HepG2 (cell line): ENCODE results near the gene SLC35F1. TPM values are rescaled to one million over a fixed set of nuclear protein-coding genes. Genes with fewer than 3 reads are reported as not detected.

ENCODE experiments used
- ATAC-seq: fragments of 200-7000 bp; cut with Tn5 transposase; 3 replicates; pipeline ENCODE4 v1.9.1; 2020; ENCODE audit warnings: mild to moderate bottlenecking, moderate library complexity
- BruUV-seq: library from RNA; stranded (reverse); fragments of 400-500 nt; replicated peaks from 2 replicates; lab custom pipeline; 2021; lab: Mats Ljungman, UMichigan
- CTCF ChIA-PET: fragments of 300-600 bp; formaldehyde crosslinking; extraction: SDS; loops from one replicate; lab custom pipeline; 2021; ENCODE audit warnings: low total read pairs, inconsistent platforms, low intra/inter-chr PET ratio; lab: Yijun Ruan, JAX
- POLR2A ChIA-PET: fragments of 350-600 bp; sonication (Branson Sonifier 250); formaldehyde crosslinking; loops from one replicate; lab custom pipeline; 2020; ENCODE audit warnings: antibody characterized with exemption, inconsistent platforms; lab: Yijun Ruan, JAX
- DNase-seq: peaks from one replicate; pipeline ENCODE4 v3.0.0-alpha.2; 2015; ENCODE audit warnings: low spot score
- FAIRE-seq: peaks from 3 replicates; lab custom pipeline; 2011; peaks lifted over from hg19 to GRCh38; lab: Jason Lieb, UNC
- H2AFZ ChIP-seq: one replicate; pipeline ENCODE4 v1.6.1; 2011; ENCODE audit warnings: low read length, inconsistent platforms
- H3K27ac ChIP-seq: fragments of 300-600 bp; 3 replicates; pipeline ENCODE4 v1.8.0; 2011; ENCODE audit warnings: mixed run types, mild to moderate bottlenecking, mixed read lengths, low read length, inconsistent platforms; ENCODE audit not compliant: insufficient read depth; ENCODE audit errors: extremely low read length
- H3K27me3 ChIP-seq, 2 experiments: fragments of 200-600 bp in 1 of 2; 2 replicates in 1 of 2; 3 replicates in 1 of 2; pipeline versions ENCODE4 v1.6.0 to v1.8.0; 2011; ENCODE audit warnings: low read length in 2 of 2, mild to moderate bottlenecking in 2 of 2, moderate library complexity in 2 of 2, inconsistent platforms in 1 of 2; ENCODE audit not compliant: insufficient read depth in 2 of 2, control insufficient read depth in 1 of 2
- H3K36me3 ChIP-seq, 2 experiments: fragments of 200-600 bp in 1 of 2; replicated peaks in 1 of 2; 2 replicates in 1 of 2; 3 replicates in 1 of 2; pipeline versions ENCODE4 v1.5.1 to v1.8.0; 2011; ENCODE audit warnings: low read length in 2 of 2, inconsistent platforms in 1 of 2; ENCODE audit not compliant: insufficient read depth in 2 of 2, control insufficient read depth in 1 of 2
- H3K4me1 ChIP-seq: 2 replicates; pipeline ENCODE4 v1.5.1; 2012; ENCODE audit warnings: low read length, inconsistent platforms; ENCODE audit not compliant: insufficient read depth
- H3K4me2 ChIP-seq: 2 replicates; pipeline ENCODE4 v1.6.0; 2011; ENCODE audit warnings: low read depth, low read length, inconsistent platforms
- H3K4me3 ChIP-seq, 3 experiments: fragments of 200-600 bp in 1 of 3; sonication (generic), shearing (Covaris generic) in 1 of 3; replicated peaks in 1 of 3; 2 replicates each; pipeline ENCODE4 v1.5.1; 2011 to 2016; ENCODE audit warnings: low read length in 3 of 3, inconsistent platforms in 2 of 3, low read depth in 2 of 3, mild to moderate bottlenecking in 2 of 3, control low read depth in 1 of 3, mixed read lengths in 1 of 3; ENCODE audit not compliant: insufficient read depth in 1 of 3
- H3K79me2 ChIP-seq: one replicate; pipeline ENCODE4 v1.6.1; 2011; ENCODE audit warnings: low read length, inconsistent platforms; ENCODE audit not compliant: insufficient read depth
- H3K9ac ChIP-seq: 2 replicates; pipeline ENCODE4 v1.6.0; 2011; ENCODE audit warnings: mild to moderate bottlenecking, low read depth, low read length, inconsistent platforms; ENCODE audit not compliant: insufficient read depth
- H3K9me3 ChIP-seq: 2 replicates; pipeline ENCODE4 v1.5.1; 2012; ENCODE audit warnings: mild to moderate bottlenecking, low read length
- H4K20me1 ChIP-seq: 2 replicates; pipeline ENCODE4 v1.6.0; 2011; ENCODE audit warnings: inconsistent platforms, mild to moderate bottlenecking, low read length, moderate library complexity; ENCODE audit not compliant: insufficient read depth
- AHDC1 ChIP-seq: sonication (generic); formaldehyde crosslinking; IDR thresholded peaks from 2 replicates; pipeline ENCODE4 v1.5.1; 2020; ENCODE audit warnings: mild to moderate bottlenecking, missing genetic modification reagents, borderline replicate concordance
- CEBPZ ChIP-seq: IDR thresholded peaks from 2 replicates; pipeline ENCODE4 v1.6.1; 2012; ENCODE audit warnings: low read length, improper control_type of control experiment
- ELK4 ChIP-seq: sonication (generic); formaldehyde crosslinking; IDR thresholded peaks from 2 replicates; pipeline ENCODE4 v1.9.0; 2021; ENCODE audit warnings: missing genetic modification reagents, borderline replicate concordance
- KLF6 ChIP-seq: IDR thresholded peaks from 2 replicates; pipeline ENCODE4 v1.8.0; 2016; ENCODE audit warnings: missing biosample characterization, missing genetic modification reagents
- RBM22 ChIP-seq: fragments of 200-400 bp; formaldehyde crosslinking; optimal IDR thresholded peaks from 2 replicates; pipeline ENCODE3; 2017; ENCODE audit warnings: mild to moderate bottlenecking, low read length, moderate library complexity
- TBP ChIP-seq: sonication (generic); formaldehyde crosslinking; IDR thresholded peaks from 2 replicates; pipeline ENCODE4 v1.5.0; 2020; ENCODE audit warnings: missing genetic modification reagents
- TGIF2 ChIP-seq: IDR thresholded peaks from 2 replicates; pipeline ENCODE4 v1.6.1; 2016; ENCODE audit warnings: control low read depth, missing compliant biosample characterization
- TSC22D2 ChIP-seq: sonication (generic); formaldehyde crosslinking; IDR thresholded peaks from 2 replicates; pipeline ENCODE4 v1.5.1; 2020; ENCODE audit warnings: missing genetic modification reagents, mild to moderate bottlenecking, borderline replicate concordance
- ZMYM4 ChIP-seq: sonication (generic); formaldehyde crosslinking; IDR thresholded peaks from 2 replicates; pipeline ENCODE4 v1.8.1; 2023; ENCODE audit warnings: mild to moderate bottlenecking, missing genetic modification reagents
- ZNF275 ChIP-seq: sonication (generic); formaldehyde crosslinking; IDR thresholded peaks from 2 replicates; pipeline ENCODE4 v1.8.0; 2022; ENCODE audit warnings: missing genetic modification reagents, mild to moderate bottlenecking, inconsistent platforms, borderline replicate concordance
- ZNF343 ChIP-seq: sonication (generic); formaldehyde crosslinking; IDR thresholded peaks from 2 replicates; pipeline ENCODE4 v1.4.0; 2020; ENCODE audit warnings: mild to moderate bottlenecking, missing genetic modification reagents
- WGBS: methylation state at CpG from one replicate; pipeline ENCODE4 v1.1.6; 2017; ENCODE audit warnings: low lambda C conversion rate; 5-methylcytosine and 5-hydroxymethylcytosine counted together
- in situ Hi-C: cut with HindIII; loops from 2 replicates; pipeline ENCODE4 v1.10.0; 2017; ENCODE audit warnings: low pct_unique_long_range_greater_than_20kb; ENCODE audit not compliant: extremely low pct_ligation_motif_present
- intact Hi-C: fragments of 100-400 bp; cut with micrococcal nuclease; formaldehyde crosslinking; loops from one replicate; pipeline ENCODE4 v1.10.0; 2022; ENCODE audit not compliant: unreplicated experiment
- polyA plus RNA-seq, 8 experiments: library from polyadenylated mRNA; depleted of rRNA in 3 of 8; stranded (reverse) in 7 of 8; unstranded in 1 of 8; fragments of >200 nt; fragmentation: Illumina TruSeq in 4 of 8; extraction: Trizol in 4 of 8; gene quantifications; 2 replicates each; pipeline versions ENCODE4 v1.2.1 to v1.2.3, GENCODE V29; 2011 to 2016; ENCODE audit warnings: low read depth in 4 of 8, missing spikeins in 1 of 8, mixed read lengths in 1 of 8; ENCODE audit not compliant: insufficient read depth in 1 of 8
- total RNA-seq, 5 experiments: library from RNA; depleted of rRNA; stranded (reverse); fragments of >200 nt; fragmentation: Illumina TruSeq; extraction: Trizol; gene quantifications; 2 replicates each; pipeline ENCODE4 v1.2.3, GENCODE V29; 2016; ENCODE audit warnings: low read depth in 1 of 5

SLC35F1 gene
- total and polyA plus RNA-seq, 2 of the 13 experiments (the other 11 are each of a cell fraction or from before 2014, with no cell fraction given) = 0.01 TPM; not detected in 1

- CTCF ChIA-PET = no interaction called here
- Histone ChIP-seq H3K9me3 (peaks cover 6% of the 10 kb centered on the region; the same call in 1 of the 2 replicates), H3K9ac (no peak overlapping the region), H4K20me1 (no peaks in the 10 kb centered on the region), H3K36me3 (no peaks in the 10 kb centered on the region), H3K27me3 (no peaks in the 10 kb centered on the region; a peak in 1 of 5 replicates), H2AFZ (no peak overlapping the region), H3K4me3 (no peak overlapping the region), H3K27ac (no peak overlapping the region), H3K4me1 (no peaks in the 10 kb centered on the region), H3K79me2 (no peaks in the 10 kb centered on the region), H3K4me2 (no peak overlapping the region)
- ATAC-seq = no peak
- POLR2A ChIA-PET = no interaction called here
- BruUV-seq = no TSS peak
- in situ Hi-C loops = no loop called here
- DNase-seq = no peak
- no peak for FAIRE-seq
- 3% methylated on average over 2 of the region's 2 CpGs for WGBS
- intact Hi-C loops = no loop called here
- TF ChIP-seq KLF6 (no peak), RBM22 (no peak), TSC22D2 (no peak), ELK4 (no peak), TGIF2 (CRISPR knock-in tag) (no peak), ZMYM4 (CRISPR knock-in tag) (no peak), AHDC1 (CRISPR knock-in tag) (no peak), ZNF275 (CRISPR knock-in tag) (no peak), ZNF343 (CRISPR knock-in tag) (no peak), CEBPZ (no peak), TBP (CRISPR knock-in tag) (no peak)
Observed at GRCh38 chr6:118102401-118102800, 195.3 kb downstream of the SLC35F1 start.
